Uterus (tissue), 4 donors: ENCODE data around the gene TRIP13. TPM values are rescaled to one million over a fixed set of nuclear protein-coding genes. Genes with fewer than 3 reads are reported as not detected.
A peak's percentile ranks its signal among the peaks of the same experiment; 100 is the strongest.

ENCODE experiments used
- DNase-seq, 2 donors: peaks; one replicate each; pipeline ENCODE4 v3.0.0-alpha.2; 2019 to 2020
- H3K27ac ChIP-seq, 2 donors: fragments of 200-600 bp; sonication (generic); 1 replicate in 1 of 2; 2 replicates in 1 of 2; pipeline ENCODE4 v1.5.1; 2016 to 2018
- H3K27me3 ChIP-seq, 2 donors: fragments of 200-600 bp; sonication (generic); one replicate each; pipeline ENCODE4 v1.5.1; 2018 to 2019; ENCODE audit warnings: control low read depth in 1 of 2
- H3K36me3 ChIP-seq, 2 donors: fragments of 200-600 bp; sonication (generic); one replicate each; pipeline ENCODE4 v1.5.1; 2019; ENCODE audit warnings: control low read depth in 1 of 2
- H3K4me1 ChIP-seq, 2 donors: fragments of 200-600 bp; sonication (generic); one replicate each; pipeline ENCODE4 v1.5.1; 2018 to 2019; ENCODE audit warnings: control low read depth in 1 of 2
- H3K4me3 ChIP-seq, 2 donors: fragments of 200-600 bp; sonication (generic); 1 replicate in 1 of 2; 2 replicates in 1 of 2; pipeline ENCODE4 v1.5.1; 2018 to 2019; ENCODE audit warnings: mild to moderate bottlenecking in 1 of 2
- H3K9me3 ChIP-seq, 2 donors: fragments of 200-600 bp; sonication (generic); one replicate each; pipeline ENCODE4 v1.5.1; 2019; ENCODE audit warnings: control low read depth in 1 of 2
- POLR2A ChIP-seq, 2 donors: fragments of 450-650 bp; IDR thresholded peaks; one replicate each; pipeline ENCODE4 v1.6.1; 2016; ENCODE audit warnings: antibody characterized with exemption in 2 of 2, mild to moderate bottlenecking in 1 of 2, moderate library complexity in 1 of 2
- intact Hi-C: fragments of 100-400 bp; cut with DNase I; formaldehyde crosslinking; loops from one replicate; pipeline ENCODE4 v1.15.1; 2023; ENCODE audit warnings: low total_unique reads
- total RNA-seq, 4 donors: library from RNA; depleted of rRNA in 3 of 4; stranded (reverse); fragments of >200 nt in 3 of 4; gene quantifications; one replicate each; pipeline versions ENCODE4 v1.1.0 to v1.2.4, GENCODE V29; 2014 to 2023
- TF ChIP-seq, protein P1 (sequence below), 4 experiments: fragments of 200-600 bp in 2 of 4; fragments of 450-650 bp in 2 of 4; sonication (generic) in 2 of 4; IDR thresholded peaks; one replicate each; pipeline ENCODE4 v1.5.1; 2016 to 2019; ENCODE audit warnings: antibody characterized with exemption in 4 of 4, mild to moderate bottlenecking in 2 of 4, moderate library complexity in 1 of 4
- donor health status: DM: yes; HTN: yes; CAD: no.

TRIP13 gene
- total RNA-seq, 4 donors from 2014 or later, result 1.2 to 10.5 (median 1.3) TPM; not detected in 1

DNA sequence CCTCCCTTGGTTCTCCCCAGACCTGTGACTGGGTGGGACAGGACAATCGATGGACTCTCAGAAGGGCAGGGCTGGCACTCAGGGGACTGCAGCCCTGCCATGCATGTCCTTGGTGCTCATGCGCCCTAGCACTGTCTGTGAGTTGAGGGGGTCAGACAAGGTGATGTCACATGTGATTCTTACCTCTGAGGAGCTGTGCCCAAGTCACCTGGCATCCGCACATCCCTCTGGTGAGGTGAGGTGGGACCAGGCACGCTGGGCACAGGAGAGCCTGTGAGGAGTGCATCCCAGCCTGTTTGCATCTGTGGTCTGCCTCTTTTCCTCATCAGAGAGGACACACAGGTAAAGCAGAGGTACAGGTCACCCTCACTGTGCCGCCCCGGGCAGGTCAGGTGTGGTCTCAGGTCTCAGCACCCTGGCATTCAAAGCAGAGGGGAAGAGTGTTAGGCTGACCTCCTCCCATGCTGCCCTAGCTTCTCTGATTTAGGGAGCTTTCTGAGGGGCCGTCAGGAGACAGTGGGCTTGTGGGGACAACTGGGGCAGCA, 14.8 kb downstream of the TRIP13 start:
- Histone ChIP-seq H3K27ac (no peak overlapping the region), H3K9me3 (no peaks in the 10 kb centered on the region), H3K36me3 (no peaks in the 10 kb centered on the region), H3K4me1 (no peaks in the 10 kb centered on the region), H3K27me3 (no peaks in the 10 kb centered on the region), H3K4me3 (no peak overlapping the region)
- TF ChIP-seq POLR2A (IDR thresholded peaks at IDR 0.05), result no peak
- TF ChIP-seq, protein P1, sequence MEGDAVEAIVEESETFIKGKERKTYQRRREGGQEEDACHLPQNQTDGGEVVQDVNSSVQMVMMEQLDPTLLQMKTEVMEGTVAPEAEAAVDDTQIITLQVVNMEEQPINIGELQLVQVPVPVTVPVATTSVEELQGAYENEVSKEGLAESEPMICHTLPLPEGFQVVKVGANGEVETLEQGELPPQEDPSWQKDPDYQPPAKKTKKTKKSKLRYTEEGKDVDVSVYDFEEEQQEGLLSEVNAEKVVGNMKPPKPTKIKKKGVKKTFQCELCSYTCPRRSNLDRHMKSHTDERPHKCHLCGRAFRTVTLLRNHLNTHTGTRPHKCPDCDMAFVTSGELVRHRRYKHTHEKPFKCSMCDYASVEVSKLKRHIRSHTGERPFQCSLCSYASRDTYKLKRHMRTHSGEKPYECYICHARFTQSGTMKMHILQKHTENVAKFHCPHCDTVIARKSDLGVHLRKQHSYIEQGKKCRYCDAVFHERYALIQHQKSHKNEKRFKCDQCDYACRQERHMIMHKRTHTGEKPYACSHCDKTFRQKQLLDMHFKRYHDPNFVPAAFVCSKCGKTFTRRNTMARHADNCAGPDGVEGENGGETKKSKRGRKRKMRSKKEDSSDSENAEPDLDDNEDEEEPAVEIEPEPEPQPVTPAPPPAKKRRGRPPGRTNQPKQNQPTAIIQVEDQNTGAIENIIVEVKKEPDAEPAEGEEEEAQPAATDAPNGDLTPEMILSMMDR (IDR thresholded peaks at IDR 0.05), result no peak
- intact Hi-C loops, result loop anchor here (10.0 kb wide), 1 partner anchor 233 kb away; no protein-coding TSS in a partner anchor
- peak in 1 of 2 donors; percentile 8 for DNase-seq

DNA sequence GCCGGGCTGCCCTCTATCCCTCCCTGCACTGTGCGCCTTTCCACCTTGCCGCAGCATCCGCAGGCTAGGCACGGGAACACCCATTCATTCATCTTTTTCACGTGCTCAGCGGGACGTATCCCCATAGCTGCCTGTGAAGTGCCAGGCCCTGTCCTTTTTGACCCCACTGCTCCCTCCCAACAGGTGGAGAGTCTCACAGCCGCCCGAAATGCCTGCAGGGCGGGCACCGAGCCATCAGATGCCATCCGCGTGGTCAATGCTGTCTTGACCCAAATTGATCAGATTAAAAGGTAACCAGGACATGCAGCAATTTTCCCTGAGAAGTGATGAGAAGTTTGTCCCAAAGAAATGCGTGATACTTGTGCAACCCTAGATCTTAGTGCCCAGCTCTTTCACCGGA, 15.5 kb downstream of the TRIP13 start:
- intact Hi-C loops, result loop anchor here (10.0 kb wide), 1 partner anchor 233 kb away; no protein-coding TSS in a partner anchor
- no peaks in the 10 kb centered on the region for H3K9me3 ChIP-seq
- H3K27ac ChIP-seq, result no peak overlapping the region
- peak in 1 of 2 donors; percentile 9 for DNase-seq
- H3K4me1 ChIP-seq, result no peaks in the 10 kb centered on the region
- no peak for TF ChIP-seq POLR2A (IDR thresholded peaks at IDR 0.05)
- no peak overlapping the region for H3K4me3 ChIP-seq
- H3K36me3 ChIP-seq, result no peaks in the 10 kb centered on the region
- no peaks in the 10 kb centered on the region for H3K27me3 ChIP-seq

DNA sequence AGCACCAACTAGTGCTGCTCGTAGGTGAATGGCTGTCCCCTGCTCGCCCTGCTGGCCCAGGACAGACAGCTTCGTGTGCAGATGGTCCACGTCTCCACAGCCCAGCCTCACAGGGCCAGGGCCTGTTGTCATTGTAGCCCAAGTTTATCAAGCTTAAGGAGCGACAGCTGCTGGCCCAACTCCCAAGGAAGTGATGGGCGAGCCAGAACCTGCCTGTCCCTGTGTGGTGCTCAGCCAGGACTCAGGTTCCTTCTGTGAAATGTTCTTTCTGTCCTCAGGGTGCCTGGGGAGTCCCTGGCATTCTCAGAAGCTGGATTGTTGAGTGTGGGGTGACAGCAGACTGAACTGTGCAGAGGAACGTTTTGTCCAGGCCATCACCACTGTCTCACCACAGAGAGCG, 16.4 kb downstream of the TRIP13 start:
- no peak overlapping the region for H3K4me3 ChIP-seq
- TF ChIP-seq, protein P1 (IDR thresholded peaks at IDR 0.05), result no peak
- intact Hi-C loops, result loop anchor here (10.0 kb wide), 1 partner anchor 234 kb away; no protein-coding TSS in a partner anchor

DNA sequence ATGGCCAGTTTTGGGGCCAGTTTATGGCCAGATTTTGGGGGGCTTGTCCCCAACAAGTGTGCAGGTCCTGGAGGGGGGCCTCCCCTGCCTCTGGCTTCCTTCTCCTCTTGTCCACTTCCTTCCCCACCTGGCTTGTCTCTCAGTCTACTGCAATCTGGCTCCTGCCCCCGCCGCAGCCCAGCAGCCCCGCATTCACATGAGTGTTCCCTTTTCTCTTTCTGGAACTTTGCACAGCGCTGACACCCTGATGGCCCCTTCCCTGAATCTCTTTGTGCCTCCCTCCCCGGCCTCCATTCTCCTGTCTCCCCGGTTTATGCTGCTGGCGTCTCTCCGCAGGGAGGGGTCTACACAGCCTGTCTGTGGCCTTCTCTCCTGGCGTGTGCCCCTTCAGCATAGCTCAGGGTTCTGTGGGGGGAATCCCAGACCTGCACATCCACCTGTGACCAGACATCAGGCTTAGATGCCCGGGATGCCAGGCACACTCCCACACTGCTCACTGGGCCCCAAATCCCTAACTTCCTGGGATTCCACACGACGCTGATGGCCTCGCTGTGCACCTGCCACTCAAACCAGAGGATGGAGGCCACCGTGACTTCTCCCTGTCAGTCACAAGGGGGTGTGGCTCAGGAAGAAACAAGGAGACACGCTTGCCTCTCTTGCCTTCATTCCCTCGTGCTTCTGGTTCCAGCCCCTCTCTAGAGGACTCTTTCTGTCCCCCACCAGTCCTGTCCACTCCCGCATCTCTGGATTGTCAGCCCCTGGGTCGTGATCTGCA, 17.5 kb downstream of the TRIP13 start:
- Histone ChIP-seq H3K9me3 (no peaks in the 10 kb centered on the region), H3K27me3 (no peaks in the 10 kb centered on the region), H3K4me3 (no peak overlapping the region), H3K4me1 (no peaks in the 10 kb centered on the region), H3K36me3 (no peaks in the 10 kb centered on the region), H3K27ac (no peak overlapping the region)
- no peak for DNase-seq
- intact Hi-C loops, result loop anchor here (10.0 kb wide), 1 partner anchor 235 kb away; no protein-coding TSS in a partner anchor
- TF ChIP-seq, protein P1 (IDR thresholded peaks at IDR 0.05), result no peak
- no peak for TF ChIP-seq POLR2A (IDR thresholded peaks at IDR 0.05)

More for the DNA sequence above, 16.4 kb downstream of the TRIP13 start:
- no peak overlapping the region for H3K27ac ChIP-seq
- H3K36me3 ChIP-seq, result no peaks in the 10 kb centered on the region
- DNase-seq, result peak in 1 of 2 donors; percentile 5
- H3K9me3 ChIP-seq, result no peaks in the 10 kb centered on the region
- H3K4me1 ChIP-seq, result no peaks in the 10 kb centered on the region
- no peaks in the 10 kb centered on the region for H3K27me3 ChIP-seq

DNA sequence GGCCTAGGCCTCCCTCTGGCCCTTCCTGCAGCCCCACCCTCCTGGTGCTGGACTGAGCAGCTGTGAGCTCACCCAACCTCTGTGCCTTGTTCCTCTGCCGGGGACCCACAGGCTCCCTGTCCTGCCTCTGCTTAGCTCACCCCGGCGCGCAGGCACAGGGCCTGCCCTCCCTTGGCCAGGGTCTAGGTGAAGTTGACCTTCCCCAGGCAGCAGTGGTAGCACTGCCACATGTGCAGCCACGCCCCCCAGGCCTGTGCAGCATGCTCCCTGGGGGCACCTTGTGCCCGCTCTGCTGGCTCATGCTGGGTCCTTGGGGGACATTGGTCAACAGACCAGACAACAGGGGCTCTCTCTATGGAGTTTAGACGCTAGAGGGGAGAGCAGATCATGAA, 18.1 kb downstream of the TRIP13 start:
- Histone ChIP-seq H3K27ac (no peak overlapping the region), H3K27me3 (no peaks in the 10 kb centered on the region), H3K4me3 (no peak overlapping the region), H3K36me3 (no peaks in the 10 kb centered on the region), H3K4me1 (no peaks in the 10 kb centered on the region), H3K9me3 (no peaks in the 10 kb centered on the region)
- TF ChIP-seq, protein P1 (IDR thresholded peaks at IDR 0.05), result no peak
- no peak for TF ChIP-seq POLR2A (IDR thresholded peaks at IDR 0.05)
- intact Hi-C loops, result no loop called here
- DNase-seq, result no peak
